Endothelial cell of umbilical vein (primary cell): Measurements from ENCODE around the gene ITGA6.

Experiments used
- EZH2 ChIP-seq: IDR thresholded peaks from 2 replicates; pipeline ENCODE4 v1.6.1; 2012; ENCODE audit warnings: borderline replicate concordance, low read depth, mild to moderate bottlenecking, moderate library complexity, low read length, inconsistent platforms; ENCODE audit not compliant: severe bottlenecking
- FOS ChIP-seq: IDR thresholded peaks from 2 replicates; pipeline ENCODE4 v1.6.1; 2011; ENCODE audit warnings: mild to moderate bottlenecking, low read length, moderate library complexity, borderline replicate concordance; ENCODE audit not compliant: insufficient read depth
- GATA2 ChIP-seq: IDR thresholded peaks from 2 replicates; pipeline ENCODE4 v1.7.0; 2011; ENCODE audit warnings: low read depth, mild to moderate bottlenecking, moderate library complexity, mixed read lengths, low read length; ENCODE audit not compliant: insufficient read length, insufficient read depth
- JUN ChIP-seq: IDR thresholded peaks from 2 replicates; pipeline ENCODE4 v1.6.1; 2011; ENCODE audit warnings: borderline replicate concordance, low read depth; ENCODE audit not compliant: insufficient read length, insufficient read depth
- POLR2A ChIP-seq: IDR thresholded peaks from 2 replicates; pipeline ENCODE4 v1.6.1; 2012; ENCODE audit warnings: low read depth, mild to moderate bottlenecking, control low read depth, low read length
- POLR2AphosphoS5 ChIP-seq: IDR thresholded peaks from 2 replicates; pipeline ENCODE4 v1.6.1; 2012; ENCODE audit warnings: low read depth, mild to moderate bottlenecking, control low read depth, low read length, moderate library complexity; ENCODE audit not compliant: insufficient read depth
- TF ChIP-seq, protein P1 (sequence below), 2 donors: IDR thresholded peaks; 1 replicate in 1 of 2; 2 replicates in 1 of 2; pipeline ENCODE4 v1.5.1; 2011; ENCODE audit warnings: low read length in 2 of 2, mild to moderate bottlenecking in 2 of 2, moderate library complexity in 2 of 2, control low read depth in 1 of 2, inconsistent platforms in 1 of 2, low read depth in 1 of 2; ENCODE audit not compliant: insufficient read depth in 1 of 2; ENCODE audit errors: extremely low read depth in 1 of 2
- TF ChIP-seq, protein P2 (sequence below): IDR thresholded peaks from 2 replicates; pipeline ENCODE4 v1.6.1; 2011; ENCODE audit not compliant: insufficient read depth, insufficient read length

DNA sequence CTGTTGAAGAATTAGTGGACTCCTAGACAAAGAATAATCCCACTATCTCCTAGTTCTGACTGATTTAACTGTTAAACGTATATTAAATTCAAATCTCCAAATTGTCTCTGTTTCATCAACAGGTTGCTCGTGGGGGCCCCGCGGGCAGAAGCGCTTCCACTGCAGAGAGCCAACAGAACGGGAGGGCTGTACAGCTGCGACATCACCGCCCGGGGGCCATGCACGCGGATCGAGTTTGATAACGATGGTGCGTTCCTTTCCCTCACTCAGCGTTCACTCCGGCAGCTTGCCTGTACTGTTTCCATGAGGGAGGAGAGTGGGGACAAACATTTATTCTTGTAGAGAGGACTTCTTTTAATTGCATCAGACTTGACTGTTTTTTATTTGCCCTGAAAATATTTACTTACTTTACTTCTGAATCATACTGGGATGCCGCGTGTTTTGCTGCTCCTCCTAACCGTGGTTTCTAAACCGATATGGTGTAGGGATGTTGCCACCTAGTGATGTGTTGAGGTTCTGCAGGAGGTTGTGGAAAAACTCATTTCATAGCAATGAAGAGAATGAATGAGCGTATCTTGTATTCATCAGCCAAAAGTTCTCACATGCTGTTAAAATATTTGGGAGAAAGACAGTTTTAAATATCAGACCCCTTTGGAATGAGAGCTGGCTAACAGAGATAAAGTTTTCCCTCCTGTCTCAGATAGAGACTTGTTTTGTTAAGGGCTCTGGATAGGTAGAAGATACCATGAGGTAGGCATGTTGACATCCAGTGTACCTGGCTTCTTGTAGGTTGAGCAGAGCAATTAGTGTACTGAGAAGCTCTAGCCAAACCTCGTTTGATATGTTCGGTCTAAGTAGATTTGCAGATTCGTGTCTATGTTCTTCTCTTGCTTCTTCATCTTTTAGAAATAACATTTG lies 38.3 kb downstream of the ITGA6 start:
- TF ChIP-seq, protein P1, sequence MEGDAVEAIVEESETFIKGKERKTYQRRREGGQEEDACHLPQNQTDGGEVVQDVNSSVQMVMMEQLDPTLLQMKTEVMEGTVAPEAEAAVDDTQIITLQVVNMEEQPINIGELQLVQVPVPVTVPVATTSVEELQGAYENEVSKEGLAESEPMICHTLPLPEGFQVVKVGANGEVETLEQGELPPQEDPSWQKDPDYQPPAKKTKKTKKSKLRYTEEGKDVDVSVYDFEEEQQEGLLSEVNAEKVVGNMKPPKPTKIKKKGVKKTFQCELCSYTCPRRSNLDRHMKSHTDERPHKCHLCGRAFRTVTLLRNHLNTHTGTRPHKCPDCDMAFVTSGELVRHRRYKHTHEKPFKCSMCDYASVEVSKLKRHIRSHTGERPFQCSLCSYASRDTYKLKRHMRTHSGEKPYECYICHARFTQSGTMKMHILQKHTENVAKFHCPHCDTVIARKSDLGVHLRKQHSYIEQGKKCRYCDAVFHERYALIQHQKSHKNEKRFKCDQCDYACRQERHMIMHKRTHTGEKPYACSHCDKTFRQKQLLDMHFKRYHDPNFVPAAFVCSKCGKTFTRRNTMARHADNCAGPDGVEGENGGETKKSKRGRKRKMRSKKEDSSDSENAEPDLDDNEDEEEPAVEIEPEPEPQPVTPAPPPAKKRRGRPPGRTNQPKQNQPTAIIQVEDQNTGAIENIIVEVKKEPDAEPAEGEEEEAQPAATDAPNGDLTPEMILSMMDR (IDR thresholded peaks at IDR 0.05; ENCODE audit: extremely low read depth in 1 of 2, insufficient read depth in 1 of 2, low read depth in 1 of 2, low read length in 2 of 2) = peak; percentile 71 to 75
- no peak for TF ChIP-seq JUN
- TF ChIP-seq POLR2A = no peak
- TF ChIP-seq POLR2AphosphoS5 = no peak
- TF ChIP-seq EZH2 = no peak
- TF ChIP-seq, protein P2, sequence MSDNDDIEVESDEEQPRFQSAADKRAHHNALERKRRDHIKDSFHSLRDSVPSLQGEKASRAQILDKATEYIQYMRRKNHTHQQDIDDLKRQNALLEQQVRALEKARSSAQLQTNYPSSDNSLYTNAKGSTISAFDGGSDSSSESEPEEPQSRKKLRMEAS = no peak
- no peak for TF ChIP-seq GATA2
- TF ChIP-seq FOS = no peak
